GM06990 (cell line): ENCODE results near the gene EHD4.

Experiments used
- DNase-seq: peaks from one replicate; pipeline ENCODE4 v3.0.0-alpha.2; 2011; ENCODE audit not compliant: insufficient read length; ENCODE audit errors: extremely low read depth
- H3K27me3 ChIP-seq: replicated peaks from 2 replicates; pipeline ENCODE4 v1.6.0; 2011; ENCODE audit warnings: low read length; ENCODE audit not compliant: control insufficient read depth, insufficient read depth
- H3K36me3 ChIP-seq: 2 replicates; pipeline ENCODE4 v1.5.1; 2011; ENCODE audit warnings: low read length; ENCODE audit not compliant: control insufficient read depth, insufficient read depth
- H3K4me3 ChIP-seq: replicated peaks from 2 replicates; pipeline ENCODE4 v1.5.1; 2011; ENCODE audit warnings: low read depth, mild to moderate bottlenecking, control low read depth, low read length
- CTCF ChIP-seq: IDR thresholded peaks from 2 replicates; pipeline ENCODE4 v1.5.1; 2011; ENCODE audit warnings: low read length, control low read depth, mild to moderate bottlenecking, inconsistent platforms; ENCODE audit not compliant: insufficient read depth, poor library complexity, severe bottlenecking

EHD4 gene

GRCh38 chr15:41852736-41853590, 119.4 kb downstream of the EHD4 start:
- Histone ChIP-seq H3K36me3 (no peaks in the 10 kb centered on the region; the same call in 1 of the 2 replicates), H3K4me3 (no peak overlapping the region), H3K27me3 (no peaks in the 10 kb centered on the region; the same call in 1 of the 2 replicates)
- no peak for DNase-seq
- no peak for TF ChIP-seq CTCF

- TF ChIP-seq CTCF: no peak
- DNase-seq: no peak
- no peak overlapping the region for H3K4me3 ChIP-seq
Measured at GRCh38 chr15:41851755-41852370, 120.5 kb downstream of the EHD4 start.

GRCh38 chr15:41851167-41851523, 121.2 kb downstream of the EHD4 start:
- DNase-seq: no peak
- no peak for TF ChIP-seq CTCF
- H3K36me3 ChIP-seq: peaks cover 6% of the 10 kb centered on the region
- H3K4me3 ChIP-seq: no peak overlapping the region
- H3K27me3 ChIP-seq: no peaks in the 10 kb centered on the region; the same call in 1 of the 2 replicates

More at GRCh38 chr15:41851755-41852370, 120.5 kb downstream of the EHD4 start:
- Histone ChIP-seq H3K36me3 (peaks cover 6% of the 10 kb centered on the region), H3K27me3 (no peaks in the 10 kb centered on the region; the same call in 1 of the 2 replicates)

GRCh38 chr15:41850482-41851166, 121.7 kb downstream of the EHD4 start:
- peaks cover 7% of the 10 kb centered on the region for H3K36me3 ChIP-seq
- TF ChIP-seq CTCF: no peak
- H3K4me3 ChIP-seq: no peak overlapping the region
- DNase-seq: no peak
- no peaks in the 10 kb centered on the region; the same call in 1 of the 2 replicates for H3K27me3 ChIP-seq

GRCh38 chr15:41849861-41850260, 122.5 kb downstream of the EHD4 start:
- DNase-seq: no peak
- TF ChIP-seq CTCF: no peak
- Histone ChIP-seq H3K36me3 (peaks cover 7% of the 10 kb centered on the region), H3K4me3 (no peak overlapping the region), H3K27me3 (no peaks in the 10 kb centered on the region)
